ENCODE results near the gene GEMIN7. TPM values are rescaled to one million over a fixed set of nuclear protein-coding genes. Genes with fewer than 3 reads are reported as not detected.

The GEMIN7 gene
- total RNA-seq, 4 donors from 2014 or later, result 3.0 to 21.1 (median 15.9) TPM

DNA sequence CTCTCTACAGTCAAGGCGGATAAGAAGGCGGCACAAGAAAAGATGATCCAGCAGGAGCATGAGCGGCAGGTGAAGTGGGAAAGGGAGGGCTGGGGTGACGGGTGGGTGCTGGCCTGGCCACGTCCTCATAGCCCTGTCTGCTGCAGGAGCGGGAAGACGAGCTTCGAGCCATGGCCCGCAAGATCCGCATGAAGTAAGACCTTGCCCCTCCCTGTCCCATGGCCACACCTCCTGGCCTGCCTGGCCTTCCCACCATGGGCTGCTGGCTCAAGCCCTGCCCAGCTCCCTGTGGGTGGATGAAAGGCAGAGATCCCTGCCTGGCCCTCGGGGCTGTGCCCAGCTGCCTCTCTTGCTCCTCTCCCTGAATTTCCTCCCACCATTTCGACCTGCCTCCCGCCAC, 10.0 kb upstream of the GEMIN7 start:
- whole genome bisulfite sequencing, 2 donors (ENCODE audit: low coverage in 1 of 2), result 74% methylated on average over 13 of the region's 13 CpGs; no CpG with 5 or more reads in 1 of the 2 donors
- H3K27me3 ChIP-seq, result no peaks in the 10 kb centered on the region
- intact Hi-C loops (cut with DNase I; ENCODE audit: low total_unique reads), result no loop called here
- H3K27ac ChIP-seq, result no peak overlapping the region
- no peaks in the 10 kb centered on the region for H3K4me1 ChIP-seq
- TF ChIP-seq, protein P1, sequence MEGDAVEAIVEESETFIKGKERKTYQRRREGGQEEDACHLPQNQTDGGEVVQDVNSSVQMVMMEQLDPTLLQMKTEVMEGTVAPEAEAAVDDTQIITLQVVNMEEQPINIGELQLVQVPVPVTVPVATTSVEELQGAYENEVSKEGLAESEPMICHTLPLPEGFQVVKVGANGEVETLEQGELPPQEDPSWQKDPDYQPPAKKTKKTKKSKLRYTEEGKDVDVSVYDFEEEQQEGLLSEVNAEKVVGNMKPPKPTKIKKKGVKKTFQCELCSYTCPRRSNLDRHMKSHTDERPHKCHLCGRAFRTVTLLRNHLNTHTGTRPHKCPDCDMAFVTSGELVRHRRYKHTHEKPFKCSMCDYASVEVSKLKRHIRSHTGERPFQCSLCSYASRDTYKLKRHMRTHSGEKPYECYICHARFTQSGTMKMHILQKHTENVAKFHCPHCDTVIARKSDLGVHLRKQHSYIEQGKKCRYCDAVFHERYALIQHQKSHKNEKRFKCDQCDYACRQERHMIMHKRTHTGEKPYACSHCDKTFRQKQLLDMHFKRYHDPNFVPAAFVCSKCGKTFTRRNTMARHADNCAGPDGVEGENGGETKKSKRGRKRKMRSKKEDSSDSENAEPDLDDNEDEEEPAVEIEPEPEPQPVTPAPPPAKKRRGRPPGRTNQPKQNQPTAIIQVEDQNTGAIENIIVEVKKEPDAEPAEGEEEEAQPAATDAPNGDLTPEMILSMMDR (IDR thresholded peaks at IDR 0.05), result no peak
- no peak for TF ChIP-seq EP300 (IDR thresholded peaks at IDR 0.05; ENCODE audit: low read depth)
- TF ChIP-seq POLR2AphosphoS5 (IDR thresholded peaks at IDR 0.05), result no peak
- TF ChIP-seq POLR2A (IDR thresholded peaks at IDR 0.05), result no peak
- H3K4me3 ChIP-seq, result no peak overlapping the region
- in situ Hi-C loops (cut with MboI; ENCODE audit: low pct_ligation_motif_present in 1 of 4, low pct_unique_long_range_greater_than_20kb in 1 of 4, low sequenced_read_pairs in 3 of 4), result loop anchor here in 2 of 4 donors (5.0 to 10.0 kb wide), 2 partner anchors 84 to 87 kb away; no protein-coding TSS in a partner anchor
- H3K36me3 ChIP-seq, result peaks cover 0 to 57% (median 21%) of the 10 kb centered on the region in 4 donors
- no peak for DNase-seq
- H3K9me3 ChIP-seq, result no peaks in the 10 kb centered on the region

DNA sequence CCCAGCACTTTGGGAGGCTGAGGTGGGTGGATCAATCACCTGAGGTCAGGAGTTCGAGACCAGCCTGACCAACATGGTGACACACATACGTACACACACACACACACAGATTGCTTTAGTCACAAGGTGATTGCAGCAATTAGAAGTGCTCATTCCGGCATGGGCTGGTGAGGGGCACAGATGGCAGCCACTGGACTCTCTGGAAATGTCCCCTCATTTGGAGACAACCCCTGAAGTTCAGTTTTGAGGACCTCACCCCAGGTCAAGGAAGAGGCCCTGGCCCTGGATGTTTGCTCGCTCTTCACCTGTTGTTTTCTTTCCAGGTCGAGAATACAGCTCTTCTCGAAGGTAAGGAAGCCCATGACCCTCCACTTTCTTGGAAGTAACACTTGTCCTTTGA, 8.8 kb upstream of the GEMIN7 start:
- Histone ChIP-seq H3K36me3 (peaks cover 0 to 47% (median 15%) of the 10 kb centered on the region in 4 donors), H3K27me3 (no peaks in the 10 kb centered on the region), H3K4me1 (peaks cover 0 to 10% (median 3%) of the 10 kb centered on the region in 4 donors), H3K27ac (no peak overlapping the region), H3K9me3 (no peaks in the 10 kb centered on the region), H3K4me3 (no peak overlapping the region)
- DNase-seq, result no peak
- intact Hi-C loops (cut with DNase I; ENCODE audit: low total_unique reads) (no loop called here), in situ Hi-C loops (cut with MboI; ENCODE audit: low pct_ligation_motif_present in 1 of 4, low pct_unique_long_range_greater_than_20kb in 1 of 4, low sequenced_read_pairs in 3 of 4) (no loop called here)
- WGBS, 2 donors (ENCODE audit: low coverage in 1 of 2), result 81 to 83% methylated on average over 2 to 6 of the region's 6 CpGs
- TF ChIP-seq EP300 (IDR thresholded peaks at IDR 0.05; ENCODE audit: low read depth) (no peak), POLR2A (IDR thresholded peaks at IDR 0.05) (no peak), POLR2AphosphoS5 (IDR thresholded peaks at IDR 0.05) (no peak)
- TF ChIP-seq, protein P1 (IDR thresholded peaks at IDR 0.05), result no peak

DNA sequence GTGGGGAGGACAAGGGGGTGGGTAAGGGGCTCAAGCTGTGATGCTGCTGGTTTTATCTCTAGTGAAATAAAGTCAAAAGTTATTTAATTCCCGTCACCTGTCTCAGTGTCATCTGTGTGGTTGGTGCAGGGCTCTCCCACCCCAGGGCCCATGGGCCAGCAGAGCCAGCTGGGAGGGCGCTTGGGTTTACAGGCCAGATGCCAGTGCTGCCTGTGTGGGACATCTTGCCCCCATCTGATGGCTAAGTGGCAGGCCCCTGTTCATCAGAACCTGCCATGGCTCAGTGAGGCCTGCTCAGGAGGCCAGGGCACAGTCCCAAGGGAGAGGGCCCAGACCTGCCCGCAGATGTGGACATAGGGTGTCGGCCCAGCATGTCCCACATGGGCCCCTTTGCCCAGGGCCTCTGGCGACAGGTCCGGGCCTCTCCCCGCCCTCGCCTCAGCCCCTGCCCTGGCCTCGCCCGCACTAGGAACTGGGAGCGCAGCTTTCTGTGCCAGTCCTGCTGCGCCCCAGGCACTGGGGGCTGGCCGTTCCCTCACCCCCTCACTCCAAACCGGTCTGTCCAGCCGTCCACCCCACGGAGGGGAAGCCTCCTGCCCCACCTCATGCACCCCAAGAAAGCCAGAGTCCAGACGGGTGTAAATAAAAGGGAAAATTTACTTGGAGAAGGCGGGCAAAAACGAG, 8.1 kb upstream of the GEMIN7 start:
- Histone ChIP-seq H3K9me3 (no peaks in the 10 kb centered on the region), H3K27me3 (no peaks in the 10 kb centered on the region), H3K4me1 (peaks cover 0 to 15% (median 6%) of the 10 kb centered on the region in 4 donors), H3K36me3 (peaks cover 0 to 47% (median 15%) of the 10 kb centered on the region in 4 donors), H3K27ac (no peak overlapping the region), H3K4me3 (no peak overlapping the region)
- in situ Hi-C loops (cut with MboI; ENCODE audit: low pct_ligation_motif_present in 1 of 4, low pct_unique_long_range_greater_than_20kb in 1 of 4, low sequenced_read_pairs in 3 of 4), result no loop called here
- DNase-seq, result no peak
- intact Hi-C loops (cut with DNase I; ENCODE audit: low total_unique reads), result no loop called here
- WGBS, 2 donors (ENCODE audit: low coverage in 1 of 2), result 71% methylated on average over 5 to 19 of the region's 19 CpGs
- TF ChIP-seq, protein P1 (IDR thresholded peaks at IDR 0.05), result no peak
- TF ChIP-seq POLR2AphosphoS5 (IDR thresholded peaks at IDR 0.05) (no peak), POLR2A (IDR thresholded peaks at IDR 0.05) (no peak), EP300 (IDR thresholded peaks at IDR 0.05; ENCODE audit: low read depth) (no peak)

DNA sequence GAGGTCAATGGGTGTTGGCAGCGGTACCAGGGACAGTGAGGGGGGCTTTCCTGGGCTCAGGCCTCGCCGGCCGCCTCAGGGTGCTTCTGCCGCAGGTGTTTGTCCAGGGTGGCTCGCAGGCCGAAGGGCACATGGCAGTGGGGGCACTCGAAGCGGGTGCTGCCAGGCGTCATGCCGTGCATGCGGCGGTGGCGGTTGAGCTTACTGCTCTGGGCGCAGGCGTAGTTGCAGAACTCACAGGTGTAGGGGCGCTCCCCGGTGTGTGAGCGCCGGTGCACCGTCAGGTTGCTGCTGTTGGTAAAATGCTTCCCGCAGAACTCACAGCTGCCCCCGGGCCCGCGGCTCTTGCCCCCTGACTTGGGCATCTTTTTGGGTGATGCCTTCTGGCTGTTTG, 7.5 kb upstream of the GEMIN7 start:
- in situ Hi-C loops (cut with MboI; ENCODE audit: low pct_ligation_motif_present in 1 of 4, low pct_unique_long_range_greater_than_20kb in 1 of 4, low sequenced_read_pairs in 3 of 4), result no loop called here
- 88 to 100% methylated on average over 1 to 21 of the region's 25 CpGs for WGBS, 2 donors (ENCODE audit: low coverage in 1 of 2)
- no peaks in the 10 kb centered on the region for H3K27me3 ChIP-seq
- H3K27ac ChIP-seq, result no peak overlapping the region
- no peak overlapping the region for H3K4me3 ChIP-seq
- H3K9me3 ChIP-seq, result no peaks in the 10 kb centered on the region
- peaks cover 1 to 17% (median 9%) of the 10 kb centered on the region in 4 donors for H3K4me1 ChIP-seq
- no peak for DNase-seq
- TF ChIP-seq, protein P1 (IDR thresholded peaks at IDR 0.05), result no peak
- TF ChIP-seq POLR2A (IDR thresholded peaks at IDR 0.05) (no peak), EP300 (IDR thresholded peaks at IDR 0.05; ENCODE audit: low read depth) (no peak), POLR2AphosphoS5 (IDR thresholded peaks at IDR 0.05) (no peak)
- intact Hi-C loops (cut with DNase I; ENCODE audit: low total_unique reads), result no loop called here
- peaks cover 0 to 47% (median 15%) of the 10 kb centered on the region in 4 donors for H3K36me3 ChIP-seq

Data from transverse colon (tissue), 4 donors.